ENCODE results near the gene CHD6.

DNA sequence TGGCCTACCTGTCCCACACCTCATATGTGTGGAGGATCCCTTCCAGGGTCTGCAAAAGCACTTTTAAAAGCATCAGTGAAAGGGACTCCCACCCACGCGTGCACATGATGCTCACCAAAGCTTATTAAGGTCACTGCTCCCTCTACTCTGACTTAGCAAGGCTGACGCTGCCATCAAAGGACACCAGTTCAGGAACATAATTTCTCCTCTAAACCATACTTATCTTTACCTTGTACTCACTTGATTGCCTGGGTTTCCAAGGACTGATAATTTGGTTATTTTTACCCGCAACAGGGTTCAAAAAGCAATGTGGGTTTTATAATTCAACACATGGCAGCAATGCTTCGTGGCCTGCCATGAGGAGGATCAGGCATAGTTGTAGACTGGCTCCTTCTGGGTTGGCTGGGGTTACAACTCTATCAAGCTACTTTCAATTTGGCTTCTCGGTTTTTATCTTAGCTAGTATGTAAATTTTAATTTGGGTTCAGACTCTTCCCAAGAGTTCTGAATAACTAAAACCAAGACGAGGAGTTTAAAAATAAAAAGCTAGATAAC, 199.4 kb downstream of the CHD6 start:
- TF ChIP-seq CTCF (conservative IDR thresholded peaks at IDR 0.05) (no peak), ZFX (IDR thresholded peaks at IDR 0.05) (no peak)

Measured in C4-2B (cell line).